SH-SY5Y (cell line): Measurements from ENCODE around the gene LENEP.

Experiments
- GATA2 ChIP-seq: IDR thresholded peaks from 2 replicates; pipeline ENCODE4 v1.6.1; 2011; ENCODE audit warnings: mild to moderate bottlenecking, low read depth, low read length
- GATA3 ChIP-seq: IDR thresholded peaks from 2 replicates; pipeline ENCODE4 v1.6.1; 2011; ENCODE audit warnings: low read depth, mild to moderate bottlenecking, low read length, moderate library complexity

- TF ChIP-seq GATA2 (peak; percentile 92), GATA3 (no peak)
These were observed 5.6 kb downstream of the LENEP start for GRCh38 chr1:154998818-154999570.
